Measurements from ENCODE around the gene ESYT1. TPM values are rescaled to one million over a fixed set of nuclear protein-coding genes. Genes with fewer than 3 reads are reported as not detected.
A peak's percentile ranks its signal among the peaks of the same experiment; 100 is the strongest.

Gene ESYT1
- total RNA-seq, 4 donors from 2014 or later: 128 to 234 (median 167) TPM

DNA sequence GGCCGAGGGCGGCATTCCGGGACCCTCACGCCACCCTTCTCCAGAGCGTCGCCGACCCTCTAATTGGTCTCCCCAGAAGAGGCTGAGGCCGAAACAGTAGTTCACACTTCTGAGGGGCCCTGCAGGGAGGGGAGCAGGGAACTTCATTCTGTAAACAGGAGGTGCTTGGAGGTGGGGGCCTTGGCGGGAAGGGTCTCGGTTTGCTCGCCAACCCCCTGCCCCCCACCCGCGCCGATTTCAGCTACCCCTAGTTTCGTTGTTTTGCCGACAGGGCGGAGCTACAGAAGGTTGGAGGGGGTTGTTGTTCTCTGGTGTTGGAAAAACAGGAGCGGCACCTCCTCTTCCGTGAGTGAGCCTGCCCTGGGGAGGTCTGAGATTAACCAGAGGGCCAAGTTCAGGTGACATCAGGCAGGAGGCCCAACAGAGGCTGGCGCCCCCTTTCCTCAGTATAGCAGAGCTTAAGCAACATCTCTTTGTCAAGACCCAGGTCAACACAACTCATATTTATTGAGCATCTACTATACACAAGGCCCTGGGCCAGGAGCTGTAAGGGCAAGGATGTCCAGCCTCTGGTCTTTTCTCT lies 47.4 kb upstream of the ESYT1 start:
- Histone ChIP-seq H3K4me1 (peaks cover 0 to 22% (median 6%) of the 10 kb centered on the region in 3 donors), H3K4me3 (peak overlapping the region in 1 of 2 donors; percentile 58), H3K9me3 (no peaks in the 10 kb centered on the region), H3K27me3 (peaks cover 22% of the 10 kb centered on the region), H3K27ac (peak overlapping the region in 3 of 4 donors; percentile 45 to 77 (median 76)), H3K36me3 (no peaks in the 10 kb centered on the region)
- no CpG with 5 or more reads among the region's 20 CpGs for WGBS, 2 donors (ENCODE audit: low coverage in 1 of 2)
- TF ChIP-seq EP300 (IDR thresholded peaks at IDR 0.05): no peak
- TF ChIP-seq, protein P1, sequence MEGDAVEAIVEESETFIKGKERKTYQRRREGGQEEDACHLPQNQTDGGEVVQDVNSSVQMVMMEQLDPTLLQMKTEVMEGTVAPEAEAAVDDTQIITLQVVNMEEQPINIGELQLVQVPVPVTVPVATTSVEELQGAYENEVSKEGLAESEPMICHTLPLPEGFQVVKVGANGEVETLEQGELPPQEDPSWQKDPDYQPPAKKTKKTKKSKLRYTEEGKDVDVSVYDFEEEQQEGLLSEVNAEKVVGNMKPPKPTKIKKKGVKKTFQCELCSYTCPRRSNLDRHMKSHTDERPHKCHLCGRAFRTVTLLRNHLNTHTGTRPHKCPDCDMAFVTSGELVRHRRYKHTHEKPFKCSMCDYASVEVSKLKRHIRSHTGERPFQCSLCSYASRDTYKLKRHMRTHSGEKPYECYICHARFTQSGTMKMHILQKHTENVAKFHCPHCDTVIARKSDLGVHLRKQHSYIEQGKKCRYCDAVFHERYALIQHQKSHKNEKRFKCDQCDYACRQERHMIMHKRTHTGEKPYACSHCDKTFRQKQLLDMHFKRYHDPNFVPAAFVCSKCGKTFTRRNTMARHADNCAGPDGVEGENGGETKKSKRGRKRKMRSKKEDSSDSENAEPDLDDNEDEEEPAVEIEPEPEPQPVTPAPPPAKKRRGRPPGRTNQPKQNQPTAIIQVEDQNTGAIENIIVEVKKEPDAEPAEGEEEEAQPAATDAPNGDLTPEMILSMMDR (IDR thresholded peaks at IDR 0.05): no peak
- TF ChIP-seq POLR2AphosphoS5 (IDR thresholded peaks at IDR 0.05): no peak
- no peak for TF ChIP-seq POLR2A (IDR thresholded peaks at IDR 0.05)
- ATAC-seq: no peak

DNA sequence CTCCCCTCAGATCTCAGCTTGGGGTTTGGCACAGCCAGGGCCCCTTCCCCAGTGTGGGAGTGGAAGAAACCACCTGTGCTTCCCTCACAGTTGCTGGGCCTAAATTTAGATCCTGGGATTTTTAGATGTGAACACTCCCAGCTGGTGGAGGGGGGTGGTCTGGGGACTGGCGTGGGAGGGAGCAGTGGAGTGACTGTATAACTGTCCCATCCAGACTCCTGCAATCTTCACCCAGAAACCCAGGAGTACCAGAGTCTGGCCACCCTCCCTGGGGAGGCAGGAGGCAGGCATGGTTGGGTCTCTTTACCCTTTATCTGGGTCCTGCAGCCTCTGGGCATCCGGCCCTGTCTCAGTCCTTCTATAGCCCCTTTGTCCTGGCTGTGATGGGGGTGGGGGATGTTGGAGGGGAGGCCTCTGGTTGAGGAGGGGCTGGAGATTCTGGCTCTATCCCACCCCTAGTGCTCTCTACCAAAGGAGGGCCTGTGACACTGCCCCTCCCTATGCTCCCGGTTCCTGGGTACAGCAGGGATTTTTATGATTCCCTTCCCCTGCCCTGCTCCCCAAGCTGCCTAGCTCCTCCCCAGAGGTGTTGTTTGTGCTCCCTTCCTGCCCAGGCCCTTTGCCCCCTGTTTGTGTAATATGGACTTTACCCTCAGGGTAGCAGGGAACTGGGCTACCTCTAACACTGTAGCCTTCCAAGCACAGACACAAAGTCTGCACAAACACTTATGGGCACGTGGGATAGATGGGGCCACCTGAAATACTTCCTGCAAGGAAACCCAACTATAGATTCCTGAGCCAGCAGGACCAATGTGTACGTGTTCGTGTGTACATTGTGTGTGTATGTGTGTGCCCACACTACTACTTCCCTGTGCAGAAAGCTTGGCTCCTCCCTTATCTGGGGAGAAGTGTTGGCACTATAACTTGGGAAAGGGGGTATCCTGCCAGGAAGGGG lies 46.4 kb upstream of the ESYT1 start:
- 51% methylated on average over 3 of the region's 6 CpGs; no CpG with 5 or more reads in 1 of the 2 donors for WGBS, 2 donors (ENCODE audit: low coverage in 1 of 2)
- H3K27ac ChIP-seq: peak overlapping the region in 3 of 4 donors; percentile 5 to 77 (median 76)

DNA sequence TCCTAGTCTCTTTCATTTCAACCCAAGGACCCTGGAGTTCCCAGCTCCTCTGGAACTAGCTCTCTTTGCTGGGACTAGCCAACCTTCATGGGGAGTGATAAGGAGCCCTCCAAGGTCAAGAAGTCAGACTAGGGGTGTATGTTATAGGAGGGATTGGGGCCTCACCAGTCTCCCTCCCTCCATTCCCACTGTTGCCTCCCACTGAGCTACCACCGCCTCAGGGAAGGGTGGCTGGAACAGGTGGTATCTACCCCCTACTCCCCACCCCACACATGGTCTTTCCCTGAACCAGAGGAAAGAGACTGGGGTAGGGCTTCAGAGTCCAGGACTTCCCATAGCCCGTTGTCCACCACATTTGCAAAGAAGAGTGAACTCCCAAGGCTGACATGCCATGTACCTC lies 45.7 kb upstream of the ESYT1 start:
- no peak for TF ChIP-seq POLR2A (IDR thresholded peaks at IDR 0.05)
- no peak for TF ChIP-seq POLR2AphosphoS5 (IDR thresholded peaks at IDR 0.05)
- TF ChIP-seq EP300 (IDR thresholded peaks at IDR 0.05): no peak
- TF ChIP-seq, protein P1 (IDR thresholded peaks at IDR 0.05): no peak
- Histone ChIP-seq H3K27ac (peak overlapping the region in 3 of 4 donors; percentile 5 to 52 (median 31)), H3K27me3 (peaks cover 22% of the 10 kb centered on the region), H3K9me3 (no peaks in the 10 kb centered on the region), H3K4me1 (peaks cover 0 to 22% (median 6%) of the 10 kb centered on the region in 3 donors), H3K4me3 (peak overlapping the region in 1 of 2 donors; percentile 58), H3K36me3 (no peaks in the 10 kb centered on the region)
- no peak for ATAC-seq
- 50% methylated on average over 1 of the region's 2 CpGs; no CpG with 5 or more reads in 1 of the 2 donors for WGBS, 2 donors (ENCODE audit: low coverage in 1 of 2)

More for the DNA sequence above, 46.4 kb upstream of the ESYT1 start:
- Histone ChIP-seq H3K4me1 (peaks cover 0 to 22% (median 6%) of the 10 kb centered on the region in 3 donors), H3K36me3 (no peaks in the 10 kb centered on the region), H3K4me3 (peak overlapping the region in 1 of 2 donors; percentile 58), H3K27me3 (peaks cover 22% of the 10 kb centered on the region), H3K9me3 (no peaks in the 10 kb centered on the region)
- no peak for ATAC-seq
- no peak for TF ChIP-seq EP300 (IDR thresholded peaks at IDR 0.05)
- TF ChIP-seq, protein P1 (IDR thresholded peaks at IDR 0.05): no peak
- no peak for TF ChIP-seq POLR2AphosphoS5 (IDR thresholded peaks at IDR 0.05)
- no peak for TF ChIP-seq POLR2A (IDR thresholded peaks at IDR 0.05)

DNA sequence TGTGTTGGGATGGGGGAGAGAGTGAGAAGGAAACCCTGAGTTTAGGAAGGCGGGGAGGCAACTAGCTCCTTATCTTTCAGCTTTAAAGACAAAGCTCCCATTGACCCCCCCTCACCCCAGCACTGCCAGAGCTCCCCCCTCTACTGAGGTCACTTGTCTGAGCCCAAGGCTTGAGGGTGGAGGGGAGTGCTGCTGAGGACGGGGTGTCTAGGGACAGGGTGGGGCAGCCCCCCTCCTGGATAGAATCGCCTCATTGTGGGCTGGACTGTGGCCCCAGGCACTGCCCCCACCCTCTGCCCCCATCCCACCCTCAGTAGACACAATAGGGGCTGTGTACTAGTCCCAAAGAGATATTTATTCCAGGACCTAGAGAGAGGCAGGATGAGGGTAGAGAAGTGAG lies 45.1 kb upstream of the ESYT1 start:
- H3K4me3 ChIP-seq: no peak overlapping the region
- 20 to 64% methylated on average over 1 of the region's 3 CpGs for whole genome bisulfite sequencing, 2 donors (ENCODE audit: low coverage in 1 of 2)
- H3K4me1 ChIP-seq: peaks cover 0 to 22% (median 6%) of the 10 kb centered on the region in 3 donors
- no peaks in the 10 kb centered on the region for H3K36me3 ChIP-seq
- ATAC-seq: no peak
- no peaks in the 10 kb centered on the region for H3K9me3 ChIP-seq
- TF ChIP-seq POLR2A (IDR thresholded peaks at IDR 0.05): no peak
- no peak for TF ChIP-seq EP300 (IDR thresholded peaks at IDR 0.05)
- TF ChIP-seq, protein P1 (IDR thresholded peaks at IDR 0.05): no peak
- no peak for TF ChIP-seq POLR2AphosphoS5 (IDR thresholded peaks at IDR 0.05)
- H3K27me3 ChIP-seq: peaks cover 22% of the 10 kb centered on the region
- H3K27ac ChIP-seq: peak overlapping the region in 1 of 4 donors; percentile 52
